Osteoblast (primary cell): ENCODE results near the gene PTPRE. TPM values are rescaled to one million over a fixed set of nuclear protein-coding genes. Genes with fewer than 3 reads are reported as not detected.

Experiments used
- DNase-seq: peaks from one replicate; pipeline ENCODE4 v3.0.0; 2011; ENCODE audit warnings: low spot score, mixed read lengths; ENCODE audit not compliant: insufficient read length; ENCODE audit errors: missing footprints
- H2AFZ ChIP-seq: 2 replicates; pipeline ENCODE4 v1.6.0; 2011; ENCODE audit warnings: mild to moderate bottlenecking, low read length
- H3K27ac ChIP-seq: 2 replicates; pipeline ENCODE4 v1.5.1; 2011; ENCODE audit warnings: mild to moderate bottlenecking, low read depth, low read length, moderate library complexity
- H3K27me3 ChIP-seq: 2 replicates; pipeline ENCODE4 v1.6.0; 2012; ENCODE audit warnings: mild to moderate bottlenecking, control low read depth, inconsistent platforms, low read length, moderate library complexity; ENCODE audit not compliant: insufficient read depth
- H3K36me3 ChIP-seq: 2 replicates; pipeline ENCODE4 v1.5.1; 2011; ENCODE audit warnings: mild to moderate bottlenecking, low read length, control low read depth, moderate library complexity; ENCODE audit not compliant: insufficient read depth
- H3K4me1 ChIP-seq: 2 replicates; pipeline ENCODE4 v1.5.1; 2011; ENCODE audit warnings: mild to moderate bottlenecking, low read length, control low read depth, moderate library complexity; ENCODE audit not compliant: insufficient read depth
- H3K4me2 ChIP-seq: 2 replicates; pipeline ENCODE4 v1.6.0; 2011; ENCODE audit warnings: mild to moderate bottlenecking, low read length; ENCODE audit not compliant: insufficient read depth
- H3K4me3 ChIP-seq: fragments of 200-600 bp; sonication (generic); 3 replicates; pipeline ENCODE4 v1.5.1; 2012; ENCODE audit warnings: mild to moderate bottlenecking, low read length, inconsistent platforms; ENCODE audit not compliant: insufficient read depth
- H3K79me2 ChIP-seq: 2 replicates; pipeline ENCODE4 v1.6.0; 2012; ENCODE audit warnings: mild to moderate bottlenecking, low read length, control low read depth, inconsistent platforms; ENCODE audit not compliant: insufficient read depth
- H3K9me3 ChIP-seq: 2 replicates; pipeline ENCODE4 v1.5.1; 2011; ENCODE audit warnings: low read depth, low read length, control low read depth
- H4K20me1 ChIP-seq: 2 replicates; pipeline ENCODE4 v1.6.0; 2012; ENCODE audit warnings: mild to moderate bottlenecking, low read length, control low read depth; ENCODE audit not compliant: insufficient read depth
- CTCF ChIP-seq: IDR thresholded peaks from 2 replicates; pipeline ENCODE4 v1.5.1; 2011; ENCODE audit warnings: mild to moderate bottlenecking, low read depth, low read length, moderate library complexity; ENCODE audit errors: extremely low read depth
- total RNA-seq: library from RNA; depleted of rRNA; stranded (reverse); fragments of >200 nt; gene quantifications from 2 replicates; pipeline ENCODE4 v1.2.3, GENCODE V29; 2012

The PTPRE gene
- total RNA-seq, 1 donor = 9.0 TPM

GRCh38 chr10:127945948-127946711, 39.2 kb downstream of the PTPRE start:
- Histone ChIP-seq H2AFZ (no peak overlapping the region), H3K4me1 (peaks cover 9% of the 10 kb centered on the region), H3K27me3 (no peaks in the 10 kb centered on the region), H3K36me3 (no peaks in the 10 kb centered on the region), H3K4me2 (no peak overlapping the region), H3K79me2 (no peaks in the 10 kb centered on the region), H3K27ac (no peak overlapping the region), H3K9me3 (no peaks in the 10 kb centered on the region), H4K20me1 (peaks cover 6% of the 10 kb centered on the region), H3K4me3 (no peak overlapping the region)
- DNase-seq = no peak
- no peak for TF ChIP-seq CTCF

DNA sequence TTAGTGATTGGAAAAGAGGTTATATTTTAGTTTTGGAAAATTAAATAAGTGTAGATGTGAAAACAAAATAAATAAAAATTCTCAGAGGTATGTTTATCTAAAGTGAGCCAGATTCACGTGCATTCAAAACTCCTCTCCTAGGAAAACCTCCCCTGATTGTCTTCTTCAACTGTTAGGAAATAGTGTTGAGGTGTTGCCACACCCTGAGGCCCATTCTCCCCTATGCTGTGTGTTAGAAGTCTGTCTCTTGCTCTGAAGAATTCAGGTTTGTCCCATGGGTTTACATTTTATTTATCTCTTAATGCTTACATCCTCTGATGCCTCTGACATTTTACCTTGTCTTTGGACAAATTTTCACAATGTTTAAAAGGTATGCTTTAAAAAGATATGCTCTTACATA, 40.3 kb downstream of the PTPRE start:
- peaks cover 9% of the 10 kb centered on the region for H3K4me1 ChIP-seq

GRCh38 chr10:127948791-127949190, 41.9 kb downstream of the PTPRE start:
- Histone ChIP-seq H3K36me3 (no peaks in the 10 kb centered on the region), H2AFZ (no peak overlapping the region), H3K27me3 (no peaks in the 10 kb centered on the region), H4K20me1 (peaks cover 6% of the 10 kb centered on the region), H3K27ac (no peak overlapping the region), H3K9me3 (no peaks in the 10 kb centered on the region), H3K4me1 (peaks cover 9% of the 10 kb centered on the region), H3K4me3 (no peak overlapping the region), H3K4me2 (no peak overlapping the region), H3K79me2 (no peaks in the 10 kb centered on the region)
- no peak for DNase-seq
- no peak for TF ChIP-seq CTCF

More for the DNA sequence above, 40.3 kb downstream of the PTPRE start:
- Histone ChIP-seq H3K4me2 (no peak overlapping the region), H3K79me2 (no peaks in the 10 kb centered on the region), H3K9me3 (no peaks in the 10 kb centered on the region), H3K36me3 (no peaks in the 10 kb centered on the region), H3K27me3 (no peaks in the 10 kb centered on the region), H2AFZ (no peak overlapping the region), H3K4me3 (no peak overlapping the region), H4K20me1 (peaks cover 6% of the 10 kb centered on the region), H3K27ac (no peak overlapping the region)
- no peak for DNase-seq
- no peak for TF ChIP-seq CTCF

DNA sequence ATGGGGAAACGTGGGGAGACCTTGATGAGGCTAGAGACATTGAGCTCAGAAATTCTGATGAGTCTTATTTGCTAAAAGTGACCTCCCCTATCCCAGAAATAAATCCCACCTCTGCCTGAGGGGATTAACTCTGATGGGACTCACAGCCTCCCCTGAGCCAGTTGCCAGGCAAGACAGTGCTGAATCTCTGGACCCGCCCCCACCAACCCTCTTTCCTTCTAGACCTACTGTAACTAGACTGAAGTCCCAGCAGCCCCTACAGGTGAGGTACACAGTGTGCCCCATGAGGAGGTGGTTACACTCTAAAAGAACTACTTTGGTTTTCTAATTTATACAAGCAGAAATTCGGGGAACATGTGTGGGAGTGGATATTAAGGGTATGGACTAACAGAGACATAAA, 42.9 kb downstream of the PTPRE start:
- Histone ChIP-seq H3K27me3 (no peaks in the 10 kb centered on the region), H3K9me3 (no peaks in the 10 kb centered on the region), H2AFZ (no peak overlapping the region), H3K36me3 (no peaks in the 10 kb centered on the region), H3K79me2 (no peaks in the 10 kb centered on the region), H3K4me2 (no peak overlapping the region), H3K4me1 (peaks cover 9% of the 10 kb centered on the region), H3K27ac (no peak overlapping the region), H3K4me3 (no peak overlapping the region), H4K20me1 (peaks cover 6% of the 10 kb centered on the region)
- DNase-seq = no peak
- TF ChIP-seq CTCF = no peak
